ENCODE data around the gene IL1R2. TPM values are rescaled to one million over a fixed set of nuclear protein-coding genes. Genes with fewer than 3 reads are reported as not detected.

Gene IL1R2
- total RNA-seq, 2 experiments from 2014 or later, result not detected

- POLR2A ChIA-PET, result no interaction called here
- Histone ChIP-seq H3K27ac (ENCODE audit: low read depth, low read length, poor library complexity, severe bottlenecking) (no peak overlapping the region), H3K9me2 (ENCODE audit: insufficient read depth, low read length) (no peaks in the 10 kb centered on the region), H3K4me1 (ENCODE audit: insufficient read depth, low read length, poor library complexity, severe bottlenecking) (no peaks in the 10 kb centered on the region), H3K9me3 (ENCODE audit: low read length) (no peaks in the 10 kb centered on the region), H3K79me2 (ENCODE audit: insufficient read depth, low read depth, low read length) (no peaks in the 10 kb centered on the region), H3K4me2 (ENCODE audit: low read length) (no peak overlapping the region), H4K20me1 (ENCODE audit: insufficient read depth, low read length) (no peaks in the 10 kb centered on the region), H2AFZ (ENCODE audit: low read length) (no peak overlapping the region), H3K36me3 (ENCODE audit: insufficient read depth, low read length) (no peaks in the 10 kb centered on the region), H3K4me3 (ENCODE audit: low read depth, low read length, poor library complexity, severe bottlenecking) (no peak overlapping the region)
- TF ChIP-seq EZH2phosphoT487 (IDR thresholded peaks at IDR 0.05; ENCODE audit: borderline replicate concordance, low read depth, low read length) (no peak), CTCF (conservative IDR thresholded peaks at IDR 0.05; ENCODE audit: low read length) (no peak)
- BruUV-seq (replicated peaks), result no TSS peak
- no peak for DNase-seq (ENCODE audit: low spot score)
- intact Hi-C loops (cut with micrococcal nuclease; ENCODE audit: unreplicated experiment), result no loop called here
- CTCF ChIA-PET (ENCODE audit: unreplicated experiment), result no interaction called here
Observed at GRCh38 chr2:102030502-102030854, 38.7 kb downstream of the IL1R2 start.

DNA sequence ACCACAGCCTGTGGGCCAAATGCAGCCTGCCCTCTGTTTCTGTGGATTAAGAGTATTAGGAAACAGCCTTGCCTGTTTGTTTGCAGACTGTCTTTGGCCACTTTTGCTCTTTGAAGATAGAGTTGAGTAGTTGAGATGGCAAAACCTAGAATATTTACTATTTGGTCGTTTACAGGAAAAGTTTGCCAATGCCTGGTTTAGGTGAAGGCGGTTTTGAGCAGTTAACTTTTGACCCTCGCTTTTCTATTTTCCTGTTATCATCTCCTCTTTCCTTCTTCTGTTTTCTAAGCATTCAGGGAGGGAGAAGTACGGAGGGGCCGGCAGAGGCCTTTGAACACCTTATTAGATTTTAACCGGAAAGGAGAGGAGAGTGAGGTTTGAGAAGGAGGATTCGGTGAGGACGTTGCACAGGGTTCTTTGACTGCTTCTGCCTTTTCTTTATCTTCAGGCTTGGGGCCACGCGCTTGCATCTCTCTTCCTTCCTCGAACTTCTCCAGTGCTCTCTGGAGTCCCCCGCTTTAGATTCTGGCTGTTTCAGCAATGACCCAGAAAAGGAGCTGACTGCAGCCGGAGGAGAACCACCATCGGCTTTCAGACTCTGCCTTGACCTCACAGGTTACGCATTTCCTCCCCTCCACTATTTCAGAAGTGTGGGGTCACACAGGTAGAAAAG lies 39.2 kb downstream of the IL1R2 start:
- intact Hi-C loops (cut with micrococcal nuclease; ENCODE audit: unreplicated experiment), result no loop called here
- Histone ChIP-seq H3K36me3 (ENCODE audit: insufficient read depth, low read length) (no peaks in the 10 kb centered on the region), H3K4me3 (ENCODE audit: low read depth, low read length, poor library complexity, severe bottlenecking) (no peak overlapping the region), H3K9me3 (ENCODE audit: low read length) (no peaks in the 10 kb centered on the region), H4K20me1 (ENCODE audit: insufficient read depth, low read length) (no peaks in the 10 kb centered on the region), H3K27ac (ENCODE audit: low read depth, low read length, poor library complexity, severe bottlenecking) (no peak overlapping the region), H3K4me1 (ENCODE audit: insufficient read depth, low read length, poor library complexity, severe bottlenecking) (no peaks in the 10 kb centered on the region), H3K4me2 (ENCODE audit: low read length) (no peak overlapping the region), H2AFZ (ENCODE audit: low read length) (no peak overlapping the region), H3K9me2 (ENCODE audit: insufficient read depth, low read length) (no peaks in the 10 kb centered on the region), H3K79me2 (ENCODE audit: insufficient read depth, low read depth, low read length) (no peaks in the 10 kb centered on the region)
- TF ChIP-seq EZH2phosphoT487 (IDR thresholded peaks at IDR 0.05; ENCODE audit: borderline replicate concordance, low read depth, low read length) (no peak), CTCF (conservative IDR thresholded peaks at IDR 0.05; ENCODE audit: low read length) (no peak)
- ChIA-PET POLR2A (no interaction called here), CTCF (ENCODE audit: unreplicated experiment) (no interaction called here)
- DNase-seq (ENCODE audit: low spot score), result no peak
- BruUV-seq (replicated peaks), result no TSS peak

- POLR2A ChIA-PET, result no interaction called here
- BruUV-seq (replicated peaks), result no TSS peak
- H3K79me2 ChIP-seq (ENCODE audit: insufficient read depth, low read depth, low read length), result no peaks in the 10 kb centered on the region
Observed at GRCh38 chr2:102032368-102033030, 40.7 kb downstream of the IL1R2 start.

More at GRCh38 chr2:102032368-102033030, 40.7 kb downstream of the IL1R2 start:
- Histone ChIP-seq H3K4me1 (ENCODE audit: insufficient read depth, low read length, poor library complexity, severe bottlenecking) (no peaks in the 10 kb centered on the region), H3K36me3 (ENCODE audit: insufficient read depth, low read length) (no peaks in the 10 kb centered on the region), H3K9me3 (ENCODE audit: low read length) (no peaks in the 10 kb centered on the region), H3K4me2 (ENCODE audit: low read length) (no peak overlapping the region), H3K9me2 (ENCODE audit: insufficient read depth, low read length) (no peaks in the 10 kb centered on the region), H2AFZ (ENCODE audit: low read length) (no peak overlapping the region), H3K27ac (ENCODE audit: low read depth, low read length, poor library complexity, severe bottlenecking) (no peak overlapping the region), H4K20me1 (ENCODE audit: insufficient read depth, low read length) (no peaks in the 10 kb centered on the region), H3K4me3 (ENCODE audit: low read depth, low read length, poor library complexity, severe bottlenecking) (no peak overlapping the region)
- CTCF ChIA-PET (ENCODE audit: unreplicated experiment), result no interaction called here
- no peak for DNase-seq (ENCODE audit: low spot score)
- TF ChIP-seq CTCF (conservative IDR thresholded peaks at IDR 0.05; ENCODE audit: low read length) (no peak), EZH2phosphoT487 (IDR thresholded peaks at IDR 0.05; ENCODE audit: borderline replicate concordance, low read depth, low read length) (no peak)
- intact Hi-C loops (cut with micrococcal nuclease; ENCODE audit: unreplicated experiment), result no loop called here

All from OCI-LY7 (cell line).